Measurements from ENCODE around the gene MYO1D. TPM values are rescaled to one million over a fixed set of nuclear protein-coding genes. Genes with fewer than 3 reads are reported as not detected.

The MYO1D gene
- total RNA-seq, 1 donor from 2014 or later = 11.9 TPM

GRCh38 chr17:32494621-32495358, 382.1 kb downstream of the MYO1D start:
- Mint-ChIP-seq H3K4me3 (no peak overlapping the region), H3K9me3 (no peaks in the 10 kb centered on the region), H3K27ac (ENCODE audit: unreplicated experiment) (no peak overlapping the region), H3K4me1 (peaks cover 36% of the 10 kb centered on the region), H3K27me3 (ENCODE audit: low read depth) (no peaks in the 10 kb centered on the region), H3K36me3 (ENCODE audit: low read depth) (peaks cover 6% of the 10 kb centered on the region)
- TF ChIP-seq CTCF (conservative IDR thresholded peaks at IDR 0.05) = no peak
- DNase-seq (ENCODE audit: low read depth, low spot score) = no peak

GRCh38 chr17:32493976-32494513, 382.9 kb downstream of the MYO1D start:
- peaks cover 43% of the 10 kb centered on the region for H3K4me1 Mint-ChIP-seq
- H3K4me3 Mint-ChIP-seq = peak overlapping the region; percentile 70
- H3K27me3 Mint-ChIP-seq (ENCODE audit: low read depth) = no peaks in the 10 kb centered on the region
- no peak for TF ChIP-seq CTCF (conservative IDR thresholded peaks at IDR 0.05)
- H3K27ac Mint-ChIP-seq (ENCODE audit: unreplicated experiment) = no peak overlapping the region
- no peak for DNase-seq (ENCODE audit: low read depth, low spot score)
- no peaks in the 10 kb centered on the region for H3K9me3 Mint-ChIP-seq
- peaks cover 8% of the 10 kb centered on the region for H3K36me3 Mint-ChIP-seq (ENCODE audit: low read depth)

GRCh38 chr17:32493571-32493970, 383.4 kb downstream of the MYO1D start:
- Mint-ChIP-seq H3K4me1 (peaks cover 48% of the 10 kb centered on the region), H3K9me3 (no peaks in the 10 kb centered on the region), H3K27ac (ENCODE audit: unreplicated experiment) (no peak overlapping the region), H3K36me3 (ENCODE audit: low read depth) (peaks cover 8% of the 10 kb centered on the region), H3K4me3 (peak overlapping the region; percentile 70), H3K27me3 (ENCODE audit: low read depth) (no peaks in the 10 kb centered on the region)
- no peak for TF ChIP-seq CTCF (conservative IDR thresholded peaks at IDR 0.05)
- DNase-seq (ENCODE audit: low read depth, low spot score) = no peak

GRCh38 chr17:32492648-32493289, 384.2 kb downstream of the MYO1D start:
- no peaks in the 10 kb centered on the region for H3K27me3 Mint-ChIP-seq (ENCODE audit: low read depth)
- no peak overlapping the region for H3K27ac Mint-ChIP-seq (ENCODE audit: unreplicated experiment)
- peaks cover 12% of the 10 kb centered on the region for H3K36me3 Mint-ChIP-seq (ENCODE audit: low read depth)
- peaks cover 51% of the 10 kb centered on the region for H3K4me1 Mint-ChIP-seq
- no peak for DNase-seq (ENCODE audit: low read depth, low spot score)
- peak overlapping the region; percentile 78 for H3K4me3 Mint-ChIP-seq
- TF ChIP-seq CTCF (conservative IDR thresholded peaks at IDR 0.05) = no peak
- H3K9me3 Mint-ChIP-seq = no peaks in the 10 kb centered on the region

GRCh38 chr17:32492264-32492589, 384.7 kb downstream of the MYO1D start:
- Mint-ChIP-seq H3K36me3 (ENCODE audit: low read depth) (peaks cover 15% of the 10 kb centered on the region), H3K9me3 (no peaks in the 10 kb centered on the region), H3K27ac (ENCODE audit: unreplicated experiment) (no peak overlapping the region), H3K4me1 (peaks cover 55% of the 10 kb centered on the region), H3K4me3 (peak overlapping the region; percentile 78), H3K27me3 (ENCODE audit: low read depth) (no peaks in the 10 kb centered on the region)
- no peak for TF ChIP-seq CTCF (conservative IDR thresholded peaks at IDR 0.05)
- no peak for DNase-seq (ENCODE audit: low read depth, low spot score)
